Stimulated activated CD8-positive, alpha-beta memory T cell treated with anti-CD3 and anti-CD28 coated beads, Interleukin-2, amount 100 ng/mL, for 1 hour (primary cell): Measurements from ENCODE around the gene AP1S2.
"Not testable (repeated sequence)": the region's sequence is repeated elsewhere in the genome, so short reads cannot be mapped to it uniquely, and the experiment has no call there.

Experiments used
- DNase-seq, 2 donors: peaks; one replicate each; pipeline ENCODE4 v3.0.0-alpha.2; 2020; ENCODE audit warnings: low read depth in 2 of 2

The AP1S2 gene

GRCh38 chrX:15854712-15855567 is at the start of gene AP1S2:
Gene AP1S2, minus strand, starts transcription at chrX:15854813. Its CDS starts 2,289 bp downstream, at chrX:15852524.
- peak; percentile 85 to 95 for DNase-seq

GRCh38 chrX:15903186-15903681 is 48.6 kb upstream of the AP1S2 start:
- DNase-seq = no peak

- no peak for DNase-seq
These were observed 40.7 kb upstream of the AP1S2 start for GRCh38 chrX:15895334-15895733.

GRCh38 chrX:15894724-15895123 is 40.1 kb upstream of the AP1S2 start:
- DNase-seq = no peak

GRCh38 chrX:15890463-15890862 is 35.9 kb upstream of the AP1S2 start:
- no peak for DNase-seq

- no peak for DNase-seq
These were observed 33.4 kb upstream of the AP1S2 start for GRCh38 chrX:15888062-15888461.

- DNase-seq = no peak
These were observed 28.9 kb upstream of the AP1S2 start for GRCh38 chrX:15883540-15883863.

GRCh38 chrX:15882704-15883539 is 28.3 kb upstream of the AP1S2 start:
- no peak for DNase-seq

- DNase-seq = no peak
These were observed 26.8 kb upstream of the AP1S2 start for GRCh38 chrX:15881381-15881897.

GRCh38 chrX:15877914-15878313 is 23.3 kb upstream of the AP1S2 start:
- DNase-seq = not testable (repeated sequence)

- no peak for DNase-seq
These were observed 22.8 kb upstream of the AP1S2 start for GRCh38 chrX:15877380-15877779.

- no peak for DNase-seq
These were observed 20.1 kb upstream of the AP1S2 start for GRCh38 chrX:15874672-15875071.

GRCh38 chrX:15873566-15873965 is 19.0 kb upstream of the AP1S2 start:
- DNase-seq = no peak

GRCh38 chrX:15870310-15870709 is 15.7 kb upstream of the AP1S2 start:
- no peak for DNase-seq

- no peak for DNase-seq
These were observed 15.1 kb upstream of the AP1S2 start for GRCh38 chrX:15869695-15870094.

GRCh38 chrX:15866147-15866546 is 11.5 kb upstream of the AP1S2 start:
- no peak for DNase-seq

- DNase-seq = no peak
These were observed 10.0 kb upstream of the AP1S2 start for GRCh38 chrX:15864629-15865028.

- DNase-seq = no peak
These were observed 9.4 kb upstream of the AP1S2 start for GRCh38 chrX:15864023-15864422.

- no peak for DNase-seq
These were observed 6.3 kb upstream of the AP1S2 start for GRCh38 chrX:15860921-15861320.

- DNase-seq = no peak
These were observed 3.4 kb upstream of the AP1S2 start for GRCh38 chrX:15858051-15858450.

GRCh38 chrX:15856636-15857035 is 2.0 kb upstream of the AP1S2 start:
- DNase-seq = no peak

- DNase-seq = no peak
These were observed 1.6 kb upstream of the AP1S2 start for GRCh38 chrX:15856222-15856587.
